HS-27A (cell line): ENCODE measurements around the gene PLCH1.

Experiments
- DNase-seq: peaks from one replicate; pipeline ENCODE4 v3.0.0-alpha.2; 2012; ENCODE audit warnings: low read depth, missing footprints

PLCH1 gene

GRCh38 chr3:155688481-155688880, 56.4 kb downstream of the PLCH1 start:
- no peak for DNase-seq

- DNase-seq, result no peak
Measured at GRCh38 chr3:155683344-155683720, 61.5 kb downstream of the PLCH1 start.

GRCh38 chr3:155682426-155683343, 62.2 kb downstream of the PLCH1 start:
- DNase-seq, result no peak

GRCh38 chr3:155676252-155676981, 68.5 kb downstream of the PLCH1 start:
- DNase-seq, result no peak

GRCh38 chr3:155675094-155675493, 69.8 kb downstream of the PLCH1 start:
- DNase-seq, result no peak

- DNase-seq, result no peak
Measured at GRCh38 chr3:155673421-155673820, 71.5 kb downstream of the PLCH1 start.

- no peak for DNase-seq
Measured at GRCh38 chr3:155670335-155670734, 74.5 kb downstream of the PLCH1 start.

- DNase-seq, result no peak
Measured at GRCh38 chr3:155667988-155668387, 76.9 kb downstream of the PLCH1 start.

GRCh38 chr3:155664925-155665695, 79.8 kb downstream of the PLCH1 start:
- DNase-seq, result peak; percentile 33

- DNase-seq, result no peak
Measured at GRCh38 chr3:155663467-155664212, 81.2 kb downstream of the PLCH1 start.

- DNase-seq, result no peak
Measured at GRCh38 chr3:155661760-155662159, 83.1 kb downstream of the PLCH1 start.

- DNase-seq, result no peak
Measured at GRCh38 chr3:155661042-155661441, 83.8 kb downstream of the PLCH1 start.

GRCh38 chr3:155658671-155659261, 86.1 kb downstream of the PLCH1 start:
- no peak for DNase-seq

- DNase-seq, result no peak
Measured at GRCh38 chr3:155658006-155658405, 86.9 kb downstream of the PLCH1 start.

- no peak for DNase-seq
Measured at GRCh38 chr3:155657161-155657560, 87.7 kb downstream of the PLCH1 start.

GRCh38 chr3:155656466-155656865, 88.4 kb downstream of the PLCH1 start:
- DNase-seq, result no peak

GRCh38 chr3:155651489-155652218, 93.2 kb downstream of the PLCH1 start:
- no peak for DNase-seq

GRCh38 chr3:155648013-155648591, 96.8 kb downstream of the PLCH1 start:
- no peak for DNase-seq

- no peak for DNase-seq
Measured at GRCh38 chr3:155647206-155647605, 97.7 kb downstream of the PLCH1 start.

- no peak for DNase-seq
Measured at GRCh38 chr3:155646669-155647068, 98.2 kb downstream of the PLCH1 start.
